GM19238 (cell line): ENCODE data around the gene ATP2A1.
A peak's percentile ranks its signal among the peaks of the same experiment; 100 is the strongest.
"Not testable (repeated sequence)": the region's sequence is repeated elsewhere in the genome, so short reads cannot be mapped to it uniquely, and the experiment has no call there.

ENCODE experiments used
- DNase-seq: peaks from one replicate; pipeline ENCODE4 v3.0.0; 2011; ENCODE audit warnings: low spot score; ENCODE audit not compliant: insufficient read length

Gene ATP2A1

DNA sequence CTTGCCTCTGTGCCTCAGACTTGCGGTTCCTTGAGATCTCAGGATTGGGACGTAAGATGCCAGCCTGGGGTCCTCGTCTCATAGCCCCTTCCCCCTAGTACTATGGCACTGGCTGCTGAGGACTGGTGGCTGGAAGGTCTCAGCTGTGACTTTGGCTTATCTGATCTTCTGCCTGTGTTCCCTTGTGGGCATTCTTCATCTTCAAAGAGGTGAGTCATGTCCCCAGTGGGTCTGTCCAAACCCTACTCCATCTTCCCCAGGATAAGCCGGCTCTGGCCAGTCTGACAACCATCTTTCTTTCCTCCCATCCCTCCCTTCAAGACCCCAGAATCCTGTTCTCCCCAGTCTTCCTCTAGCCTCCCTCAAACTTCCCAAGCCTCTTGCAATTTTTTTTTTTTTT, 57.1 kb downstream of the ATP2A1 start:
- no peak for DNase-seq

DNA sequence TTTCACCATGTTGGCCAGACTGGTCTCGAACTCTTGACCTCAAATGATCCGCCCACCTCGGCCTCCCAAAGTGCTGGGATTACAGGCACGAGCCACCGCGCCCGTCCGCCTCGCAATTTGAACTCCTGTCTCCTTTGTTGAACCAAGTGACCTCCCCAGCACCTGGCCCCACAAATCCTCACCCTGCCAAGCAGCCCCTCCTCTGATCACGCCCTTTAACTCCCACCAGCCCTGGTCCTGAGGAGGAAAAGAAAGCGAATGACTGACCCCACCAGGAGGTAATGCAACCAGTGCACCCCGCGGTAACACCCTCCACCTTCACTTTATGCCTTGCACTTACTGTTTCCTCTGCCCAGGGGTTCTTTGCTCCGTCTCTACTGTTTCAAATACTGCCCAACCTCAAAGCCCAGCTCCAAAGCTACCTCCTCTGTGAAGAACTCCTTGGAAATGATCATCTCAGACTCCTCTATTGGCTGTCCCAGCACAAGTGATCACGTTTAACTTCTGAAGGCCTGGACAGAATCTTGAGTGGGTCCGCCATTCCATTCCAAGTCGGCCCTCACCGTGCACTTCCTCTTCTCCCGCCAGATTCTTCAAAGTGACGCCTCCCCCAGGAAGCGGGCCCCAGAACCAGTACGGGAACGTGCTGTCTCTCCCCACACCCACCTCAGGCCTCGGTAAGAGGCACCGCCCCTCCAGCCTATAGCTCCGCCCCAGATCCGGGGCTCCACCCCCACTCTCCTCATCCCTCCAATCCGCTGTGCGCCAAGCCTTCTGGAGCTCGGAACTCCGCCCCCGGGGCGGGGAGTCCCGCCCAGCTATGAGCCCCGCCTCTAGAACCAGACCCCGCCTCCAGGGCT, 57.9 kb downstream of the ATP2A1 start:
- peak; percentile 81 for DNase-seq

DNA sequence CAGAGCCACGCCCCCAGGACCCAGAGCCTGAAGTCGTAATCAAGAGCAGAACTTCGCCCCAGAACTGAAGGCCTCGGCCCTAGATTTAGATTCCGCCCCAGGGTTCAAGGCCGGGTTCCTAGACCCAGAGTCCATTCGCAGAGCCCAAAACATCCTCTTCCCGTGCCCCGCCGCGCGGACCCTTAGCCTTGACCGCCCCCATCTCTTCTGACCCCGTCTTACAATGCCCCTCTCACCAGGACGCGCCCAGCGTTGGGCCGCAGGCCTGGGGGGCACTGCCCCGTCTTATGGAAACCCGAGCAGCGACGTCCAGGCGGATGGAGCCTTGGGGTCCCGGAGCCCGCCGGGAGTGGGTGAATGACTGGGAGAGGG, 58.5 kb downstream of the ATP2A1 start:
- DNase-seq, result no peak

GRCh38 chr16:28937222-28937876, 59.1 kb downstream of the ATP2A1 start:
- DNase-seq, result no peak

- DNase-seq, result no peak
These were observed 60.4 kb downstream of the ATP2A1 start for GRCh38 chr16:28938721-28939120.

DNA sequence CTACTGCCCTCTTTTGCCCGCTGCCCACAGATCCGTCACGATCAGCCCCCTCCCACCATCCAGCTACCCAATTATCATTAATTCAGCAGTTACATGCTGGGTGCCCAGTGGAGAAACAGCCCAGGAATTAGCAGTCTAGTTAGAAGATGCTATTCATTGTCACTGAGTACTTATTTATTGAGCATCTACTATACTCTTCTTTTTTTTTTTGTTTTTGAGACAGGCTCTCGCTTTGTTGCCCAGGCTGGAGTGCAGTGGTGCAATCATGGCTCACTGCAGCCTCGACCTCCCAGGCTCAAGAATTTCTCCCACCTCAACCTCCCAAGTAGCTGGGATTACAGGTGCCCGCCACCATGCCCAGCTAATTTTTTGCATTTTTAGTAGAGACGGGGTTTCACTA, 61.5 kb downstream of the ATP2A1 start:
- DNase-seq, result not testable (repeated sequence)

DNA sequence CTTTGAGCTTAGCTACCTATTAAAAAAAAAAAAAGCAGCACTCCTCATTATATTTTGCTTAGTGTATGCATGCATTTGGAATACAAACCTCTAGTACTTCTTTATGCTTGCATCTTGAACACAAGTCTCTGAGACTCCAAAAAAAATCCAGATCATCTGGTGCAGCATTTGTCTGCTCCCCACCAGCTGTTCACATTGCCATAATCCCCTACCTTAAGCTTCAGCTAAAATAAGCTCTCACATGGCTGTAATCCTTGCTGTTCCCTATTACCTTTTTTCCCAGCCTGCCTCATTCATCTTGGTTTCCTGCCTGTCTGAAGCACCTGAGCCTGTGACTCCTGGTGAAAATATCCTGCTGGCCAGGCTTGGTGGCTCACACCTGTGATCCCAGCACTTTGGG, 65.0 kb downstream of the ATP2A1 start:
- no peak for DNase-seq

- no peak for DNase-seq
These were observed 68.4 kb downstream of the ATP2A1 start for GRCh38 chr16:28946681-28947080.

DNA sequence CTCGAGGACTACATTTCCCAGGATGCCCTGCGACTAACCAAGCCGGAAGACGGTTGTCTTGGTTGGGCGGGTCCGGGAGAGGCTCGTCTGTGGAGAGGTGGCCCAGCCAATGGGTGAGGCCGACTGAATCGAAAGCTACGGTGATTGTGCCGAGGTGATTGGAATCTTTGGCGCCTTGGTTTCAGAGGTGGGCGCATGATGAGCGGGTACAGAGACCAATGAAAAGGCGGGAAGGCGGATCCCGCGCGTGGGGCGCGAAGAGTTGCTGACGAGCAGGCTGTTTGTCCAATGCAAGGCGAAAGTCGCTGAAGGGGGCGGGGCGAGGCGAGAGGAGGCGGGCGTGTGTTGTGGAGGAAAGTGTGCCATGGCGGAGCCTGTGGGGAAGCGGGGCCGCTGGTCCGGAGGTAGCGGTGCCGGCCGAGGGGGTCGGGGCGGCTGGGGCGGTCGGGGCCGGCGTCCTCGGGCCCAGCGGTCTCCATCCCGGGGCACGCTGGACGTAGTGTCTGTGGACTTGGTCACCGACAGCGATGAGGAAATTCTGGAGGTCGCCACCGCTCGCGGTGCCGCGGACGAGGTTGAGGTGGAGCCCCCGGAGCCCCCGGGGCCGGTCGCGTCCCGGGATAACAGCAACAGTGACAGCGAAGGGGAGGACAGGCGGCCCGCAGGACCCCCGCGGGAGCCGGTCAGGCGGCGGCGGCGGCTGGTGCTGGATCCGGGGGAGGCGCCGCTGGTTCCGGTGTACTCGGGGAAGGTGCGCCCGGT, 72.5 kb downstream of the ATP2A1 start, which contains the start of gene NFATC2IP:
Gene NFATC2IP (plus strand): TSS at position 290 of the 762 bp plus-strand sequence. CDS start 75 bp downstream, at position 365.
- DNase-seq, result peak; percentile 97

DNA sequence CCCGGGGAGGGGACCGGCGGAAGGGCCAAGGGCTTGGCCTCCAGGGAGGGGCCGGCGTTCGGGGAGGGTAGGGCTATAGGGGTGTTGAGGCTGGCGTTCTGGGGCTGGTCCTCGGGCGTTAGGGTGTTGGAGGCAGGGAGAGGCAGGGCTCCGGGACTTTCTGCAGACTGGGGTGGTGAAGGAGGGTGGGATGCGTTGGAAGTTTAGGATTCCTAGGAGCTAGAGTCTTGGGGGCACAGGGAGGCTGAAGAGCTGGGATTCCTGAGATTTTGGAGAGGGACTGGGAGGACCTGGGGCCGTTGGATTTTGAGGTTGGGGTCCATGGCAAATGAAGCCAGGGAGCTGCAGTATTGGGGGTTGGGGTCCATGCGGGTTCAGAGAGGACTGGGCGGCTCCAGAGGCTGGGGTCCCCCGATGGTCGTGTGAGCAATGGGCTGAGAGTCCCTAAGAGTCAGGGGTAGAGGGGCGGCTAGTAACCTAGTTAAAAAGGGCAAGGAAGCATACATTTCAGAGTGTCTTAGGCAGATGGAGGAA, 73.2 kb downstream of the ATP2A1 start:
- DNase-seq, result peak; percentile 58
